ENCODE results near the gene STON1. TPM values are rescaled to one million over a fixed set of nuclear protein-coding genes. Genes with fewer than 3 reads are reported as not detected.

STON1 gene
- total and polyA plus RNA-seq, 2 experiments from 2014 or later, result 3.0 to 5.6 TPM

- Histone ChIP-seq H3K9me3 (ENCODE audit: low read depth) (no peaks in the 10 kb centered on the region), H3K9me2 (ENCODE audit: insufficient read depth) (no peaks in the 10 kb centered on the region), H3F3A (ENCODE audit: insufficient read depth) (peaks cover 9% of the 10 kb centered on the region), H3K79me2 (ENCODE audit: insufficient read depth) (no peaks in the 10 kb centered on the region), H3K9ac (no peak overlapping the region), H3K4me3 (no peak overlapping the region), H3K36me3 (ENCODE audit: low read depth) (no peaks in the 10 kb centered on the region), H3K4me2 (ENCODE audit: unreplicated experiment) (no peak overlapping the region), H3K27me3 (replicated peaks; ENCODE audit: insufficient read depth) (no peaks in the 10 kb centered on the region), H3K4me1 (ENCODE audit: insufficient read depth) (peaks cover 17% of the 10 kb centered on the region), H2AFZ (no peak overlapping the region), H3K27ac (no peak overlapping the region), H4K20me1 (ENCODE audit: insufficient read depth) (no peaks in the 10 kb centered on the region)
- WGBS, 2 experiments (ENCODE audit: low coverage in 1 of 2, low lambda C conversion rate in 2 of 2, missing lambda C conversion rate in 2 of 2), result 92 to 93% methylated on average over 2 of the region's 2 CpGs
- no peak for DNase-seq
- in situ Hi-C loops (cut with MboI), result loop anchor here (25.0 kb wide), 1 partner anchor 735 kb away; no protein-coding TSS in a partner anchor
- TF ChIP-seq EZH2 (IDR thresholded peaks at IDR 0.05; ENCODE audit: insufficient read depth, poor library complexity, severe bottlenecking), result no peak
- TF ChIP-seq EZH2phosphoT487 (IDR thresholded peaks at IDR 0.05; ENCODE audit: insufficient read depth, low read depth), result no peak
These were observed 67.5 kb downstream of the STON1 start for GRCh38 chr2:48597492-48597891.

GRCh38 chr2:48600204-48600813 is 70.4 kb downstream of the STON1 start:
- TF ChIP-seq EZH2phosphoT487 (IDR thresholded peaks at IDR 0.05; ENCODE audit: insufficient read depth, low read depth) (no peak), EZH2 (IDR thresholded peaks at IDR 0.05; ENCODE audit: insufficient read depth, poor library complexity, severe bottlenecking) (no peak)
- peaks cover 17% of the 10 kb centered on the region for H3K4me1 ChIP-seq (ENCODE audit: insufficient read depth)
- no peaks in the 10 kb centered on the region for H3K9me2 ChIP-seq (ENCODE audit: insufficient read depth)
- no peaks in the 10 kb centered on the region for H3K27me3 ChIP-seq (replicated peaks; ENCODE audit: insufficient read depth)
- peak overlapping the region; percentile 74 for H3K4me2 ChIP-seq (ENCODE audit: unreplicated experiment)
- peak overlapping the region; percentile 60 for H3K9ac ChIP-seq
- H3K4me3 ChIP-seq, result no peak overlapping the region
- in situ Hi-C loops (cut with MboI), result loop anchor here (25.0 kb wide), 2 partner anchors 337 to 1537 kb away; no protein-coding TSS in a partner anchor
- H3K27ac ChIP-seq, result peak overlapping the region; percentile 75
- H3F3A ChIP-seq (ENCODE audit: insufficient read depth), result peaks cover 9% of the 10 kb centered on the region
- no peaks in the 10 kb centered on the region for H3K79me2 ChIP-seq (ENCODE audit: insufficient read depth)
- H4K20me1 ChIP-seq (ENCODE audit: insufficient read depth), result no peaks in the 10 kb centered on the region
- H3K36me3 ChIP-seq (ENCODE audit: low read depth), result no peaks in the 10 kb centered on the region
- H2AFZ ChIP-seq, result peak overlapping the region; percentile 37
- peak; percentile 65 for DNase-seq
- 26 to 30% methylated on average over 4 of the region's 4 CpGs for WGBS, 2 experiments (ENCODE audit: low coverage in 1 of 2, low lambda C conversion rate in 2 of 2, missing lambda C conversion rate in 2 of 2)
- H3K9me3 ChIP-seq (ENCODE audit: low read depth), result no peaks in the 10 kb centered on the region

GRCh38 chr2:48600917-48601316 is 71.0 kb downstream of the STON1 start:
- Histone ChIP-seq H4K20me1 (ENCODE audit: insufficient read depth) (no peaks in the 10 kb centered on the region), H3K9me3 (ENCODE audit: low read depth) (no peaks in the 10 kb centered on the region), H3K4me1 (ENCODE audit: insufficient read depth) (peaks cover 17% of the 10 kb centered on the region), H3K9ac (peak overlapping the region; percentile 60), H3K9me2 (ENCODE audit: insufficient read depth) (no peaks in the 10 kb centered on the region), H2AFZ (peak overlapping the region; percentile 32; the same call in 1 of the 2 replicates), H3F3A (ENCODE audit: insufficient read depth) (peaks cover 9% of the 10 kb centered on the region), H3K27me3 (replicated peaks; ENCODE audit: insufficient read depth) (no peaks in the 10 kb centered on the region), H3K27ac (peak overlapping the region; percentile 75), H3K4me2 (ENCODE audit: unreplicated experiment) (peak overlapping the region; percentile 74), H3K4me3 (no peak overlapping the region), H3K36me3 (ENCODE audit: low read depth) (no peaks in the 10 kb centered on the region), H3K79me2 (ENCODE audit: insufficient read depth) (no peaks in the 10 kb centered on the region)
- 0 to 3% methylated on average over 3 of the region's 3 CpGs for WGBS, 2 experiments (ENCODE audit: low coverage in 1 of 2, low lambda C conversion rate in 2 of 2, missing lambda C conversion rate in 2 of 2)
- peak; percentile 95 for DNase-seq
- in situ Hi-C loops (cut with MboI), result loop anchor here (25.0 kb wide), 2 partner anchors 336 to 1536 kb away; no protein-coding TSS in a partner anchor
- TF ChIP-seq EZH2 (IDR thresholded peaks at IDR 0.05; ENCODE audit: insufficient read depth, poor library complexity, severe bottlenecking) (no peak), EZH2phosphoT487 (IDR thresholded peaks at IDR 0.05; ENCODE audit: insufficient read depth, low read depth) (no peak)

GRCh38 chr2:48601349-48601748 is 71.4 kb downstream of the STON1 start:
- no peaks in the 10 kb centered on the region for H4K20me1 ChIP-seq (ENCODE audit: insufficient read depth)
- WGBS, 2 experiments (ENCODE audit: low coverage in 1 of 2, low lambda C conversion rate in 2 of 2, missing lambda C conversion rate in 2 of 2), result 94 to 97% methylated on average over 7 of the region's 7 CpGs
- peak overlapping the region; percentile 75 for H3K27ac ChIP-seq
- in situ Hi-C loops (cut with MboI), result loop anchor here (25.0 kb wide), 2 partner anchors 336 to 1536 kb away; no protein-coding TSS in a partner anchor
- no peaks in the 10 kb centered on the region for H3K9me2 ChIP-seq (ENCODE audit: insufficient read depth)
- H3K36me3 ChIP-seq (ENCODE audit: low read depth), result no peaks in the 10 kb centered on the region
- peak; percentile 30 for DNase-seq
- H3K4me3 ChIP-seq, result no peak overlapping the region
- no peak overlapping the region for H2AFZ ChIP-seq
- peaks cover 17% of the 10 kb centered on the region for H3K4me1 ChIP-seq (ENCODE audit: insufficient read depth)
- H3F3A ChIP-seq (ENCODE audit: insufficient read depth), result peaks cover 9% of the 10 kb centered on the region
- no peaks in the 10 kb centered on the region for H3K27me3 ChIP-seq (replicated peaks; ENCODE audit: insufficient read depth)
- H3K9ac ChIP-seq, result peak overlapping the region; percentile 11; the same call in 1 of the 2 replicates
- no peak for TF ChIP-seq EZH2phosphoT487 (IDR thresholded peaks at IDR 0.05; ENCODE audit: insufficient read depth, low read depth)
- H3K4me2 ChIP-seq (ENCODE audit: unreplicated experiment), result peak overlapping the region; percentile 74
- no peaks in the 10 kb centered on the region for H3K79me2 ChIP-seq (ENCODE audit: insufficient read depth)
- H3K9me3 ChIP-seq (ENCODE audit: low read depth), result no peaks in the 10 kb centered on the region

All from GM23248 (cell line).